T-cell (primary cell): ENCODE measurements around the gene TTC3. TPM values are rescaled to one million over a fixed set of nuclear protein-coding genes. Genes with fewer than 3 reads are reported as not detected.
A peak's percentile ranks its signal among the peaks of the same experiment; 100 is the strongest.

Experiments used
- ATAC-seq, 4 experiments: fragments of 200-7000 bp in 3 of 4; fragments of 150-1000 bp in 1 of 4; cut with Tn5 transposase; replicated peaks in 1 of 4; 1 replicate in 3 of 4; 2 replicates in 1 of 4; pipeline ENCODE4 v1.10.0; 2021; ENCODE audit warnings: moderate library complexity in 3 of 4, mild to moderate bottlenecking in 2 of 4, moderate number of reproducible peaks in 1 of 4
- CTCF ChIA-PET, 2 donors: fragments of 300-600 bp; sonication (Branson Sonifier 250); formaldehyde crosslinking; loops; one replicate each; lab custom pipeline; 2022; ENCODE audit warnings: antibody characterized with exemption in 2 of 2; lab: Charles Lee
- POLR2A ChIA-PET, 2 donors: fragments of 300-600 bp; sonication (Branson Sonifier 250); formaldehyde crosslinking; loops; one replicate each; lab custom pipeline; 2022; ENCODE audit warnings: antibody characterized with exemption in 2 of 2; lab: Charles Lee
- DNase-seq, 35 experiments: peaks; one replicate each; pipeline versions ENCODE4 v3.0.0 to v3.0.0-alpha.2; 2013 to 2023
- H3K27ac ChIP-seq: one replicate; pipeline ENCODE4 v1.5.1; 2013; ENCODE audit warnings: low read length
- H3K27me3 ChIP-seq, 2 experiments: replicated peaks in 1 of 2; 1 replicate in 1 of 2; 2 replicates in 1 of 2; pipeline versions ENCODE4 v1.6.1 to v1.7.0; 2013; ENCODE audit warnings: low read length in 1 of 2, mixed read lengths in 1 of 2; ENCODE audit not compliant: control insufficient read depth in 2 of 2, insufficient read depth in 2 of 2; ENCODE audit errors: extremely low read depth in 1 of 2
- H3K36me3 ChIP-seq, 2 donors: 1 replicate in 1 of 2; 2 replicates in 1 of 2; pipeline versions ENCODE4 v1.6.1 to v1.7.0; 2013; ENCODE audit warnings: low read length in 1 of 2; ENCODE audit not compliant: control insufficient read depth in 2 of 2, insufficient read depth in 1 of 2; ENCODE audit errors: extremely low read depth in 1 of 2
- H3K4me1 ChIP-seq, 2 experiments: 1 replicate in 1 of 2; 2 replicates in 1 of 2; pipeline versions ENCODE4 v1.6.1 to v1.7.0; 2013; ENCODE audit warnings: low read length in 2 of 2, mixed read lengths in 1 of 2; ENCODE audit not compliant: insufficient read depth in 2 of 2, control insufficient read depth in 1 of 2; ENCODE audit errors: extremely low read depth in 1 of 2
- H3K4me3 ChIP-seq, 2 donors: 1 replicate in 1 of 2; 2 replicates in 1 of 2; pipeline versions ENCODE4 v1.5.1 to v1.7.0; 2013; ENCODE audit warnings: mild to moderate bottlenecking in 2 of 2, low read length in 1 of 2, moderate library complexity in 1 of 2; ENCODE audit not compliant: control insufficient read depth in 1 of 2; ENCODE audit errors: extremely low read depth in 1 of 2
- H3K9me3 ChIP-seq: 2 replicates; pipeline ENCODE4 v1.7.0; 2013
- H3K27ac Mint-ChIP-seq, 2 donors: one replicate each; pipeline ENCODE4 v1.8.0; 2020 to 2021; ENCODE audit warnings: mild to moderate bottlenecking in 2 of 2, mixed read lengths in 2 of 2
- H3K27me3 Mint-ChIP-seq, 2 donors: one replicate each; pipeline ENCODE4 v1.8.0; 2021 to 2022; ENCODE audit warnings: mixed read lengths in 2 of 2
- H3K36me3 Mint-ChIP-seq: one replicate; pipeline ENCODE4 v1.8.0; 2021; ENCODE audit warnings: mixed read lengths
- H3K4me1 Mint-ChIP-seq, 3 donors: one replicate each; pipeline ENCODE4 v1.8.0; 2020 to 2022; ENCODE audit warnings: mixed read lengths in 3 of 3, mild to moderate bottlenecking in 1 of 3
- H3K4me3 Mint-ChIP-seq, 3 donors: one replicate each; pipeline ENCODE4 v1.8.0; 2020 to 2022; ENCODE audit warnings: mild to moderate bottlenecking in 3 of 3, mixed read lengths in 3 of 3, moderate library complexity in 3 of 3
- H3K9me3 Mint-ChIP-seq, 3 donors: one replicate each; pipeline ENCODE4 v1.8.0; 2020 to 2022; ENCODE audit warnings: mixed read lengths in 3 of 3
- WGBS: methylation state at CpG from one replicate; pipeline ENCODE4 v1.1.5; 2013; ENCODE audit warnings: missing lambda C conversion rate; ENCODE audit not compliant: insufficient coverage; 5-methylcytosine and 5-hydroxymethylcytosine counted together
- total RNA-seq, 35 experiments: library from RNA in 6 of 35; stranded (reverse) in 6 of 35; fragments of 120-200 nt in 1 of 35; gene quantifications; one replicate each; pipeline versions ENCODE4 v1.2.1 to v1.2.4 and lab custom pipeline; 2013 to 2026

Gene TTC3, protein sequence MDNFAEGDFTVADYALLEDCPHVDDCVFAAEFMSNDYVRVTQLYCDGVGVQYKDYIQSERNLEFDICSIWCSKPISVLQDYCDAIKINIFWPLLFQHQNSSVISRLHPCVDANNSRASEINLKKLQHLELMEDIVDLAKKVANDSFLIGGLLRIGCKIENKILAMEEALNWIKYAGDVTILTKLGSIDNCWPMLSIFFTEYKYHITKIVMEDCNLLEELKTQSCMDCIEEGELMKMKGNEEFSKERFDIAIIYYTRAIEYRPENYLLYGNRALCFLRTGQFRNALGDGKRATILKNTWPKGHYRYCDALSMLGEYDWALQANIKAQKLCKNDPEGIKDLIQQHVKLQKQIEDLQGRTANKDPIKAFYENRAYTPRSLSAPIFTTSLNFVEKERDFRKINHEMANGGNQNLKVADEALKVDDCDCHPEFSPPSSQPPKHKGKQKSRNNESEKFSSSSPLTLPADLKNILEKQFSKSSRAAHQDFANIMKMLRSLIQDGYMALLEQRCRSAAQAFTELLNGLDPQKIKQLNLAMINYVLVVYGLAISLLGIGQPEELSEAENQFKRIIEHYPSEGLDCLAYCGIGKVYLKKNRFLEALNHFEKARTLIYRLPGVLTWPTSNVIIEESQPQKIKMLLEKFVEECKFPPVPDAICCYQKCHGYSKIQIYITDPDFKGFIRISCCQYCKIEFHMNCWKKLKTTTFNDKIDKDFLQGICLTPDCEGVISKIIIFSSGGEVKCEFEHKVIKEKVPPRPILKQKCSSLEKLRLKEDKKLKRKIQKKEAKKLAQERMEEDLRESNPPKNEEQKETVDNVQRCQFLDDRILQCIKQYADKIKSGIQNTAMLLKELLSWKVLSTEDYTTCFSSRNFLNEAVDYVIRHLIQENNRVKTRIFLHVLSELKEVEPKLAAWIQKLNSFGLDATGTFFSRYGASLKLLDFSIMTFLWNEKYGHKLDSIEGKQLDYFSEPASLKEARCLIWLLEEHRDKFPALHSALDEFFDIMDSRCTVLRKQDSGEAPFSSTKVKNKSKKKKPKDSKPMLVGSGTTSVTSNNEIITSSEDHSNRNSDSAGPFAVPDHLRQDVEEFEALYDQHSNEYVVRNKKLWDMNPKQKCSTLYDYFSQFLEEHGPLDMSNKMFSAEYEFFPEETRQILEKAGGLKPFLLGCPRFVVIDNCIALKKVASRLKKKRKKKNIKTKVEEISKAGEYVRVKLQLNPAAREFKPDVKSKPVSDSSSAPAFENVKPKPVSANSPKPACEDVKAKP (N-terminal part only)
- total RNA-seq: 100 to 1,000 TPM; 125 to 153 (median 139) TPM
- 141 TPM for total RNA-seq (2013)
- 87.0 to 411 (median 288) reads per million in 29 experiments for total RNA-seq (lab: John Stamatoyannopoulos, UW)

DNA sequence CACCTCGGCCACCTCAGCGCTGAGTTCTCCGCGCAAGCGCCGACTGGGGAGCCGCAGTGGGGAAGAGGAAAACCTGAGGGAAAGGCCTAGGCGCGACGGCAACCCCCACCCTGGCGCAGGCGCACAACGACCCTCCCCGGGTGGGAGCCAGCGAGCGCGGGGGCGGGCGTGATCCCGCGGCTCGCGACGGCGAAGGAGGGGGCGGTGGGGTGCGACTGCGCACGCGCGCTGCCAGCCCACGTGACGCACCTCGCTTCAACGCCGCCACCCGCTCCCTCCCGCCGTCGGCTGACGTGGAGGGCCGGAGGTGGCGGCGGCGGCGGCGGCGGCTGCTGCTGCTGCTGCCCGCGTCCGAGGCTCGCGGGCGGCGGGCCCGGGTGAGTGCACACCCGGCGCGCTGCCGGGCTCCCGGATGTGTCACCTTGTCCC is at the start of gene TTC3, which contains the start of gene PIGP:
Gene TTC3 (plus strand): TSS at position 267 of the 429 bp plus-strand sequence. CDS start 14,004 bp downstream, outside the sequence.
Gene PIGP (minus strand): TSS at position 84 of the 429 bp plus-strand sequence. CDS start 556 bp downstream, outside the sequence.
- peaks cover 17% of the 10 kb centered on the region for H3K36me3 Mint-ChIP-seq
- POLR2A ChIA-PET: no interaction called here
- H3K9me3 Mint-ChIP-seq: no peaks in the 10 kb centered on the region
- ATAC-seq: peak; percentile 68 to 77 (median 72)
- WGBS: under 1% methylated on average over 58 of the region's 61 CpGs
- CTCF ChIA-PET: no interaction called here
- Histone ChIP-seq H3K27ac (peak within 1 kb of the TSS; percentile 91), H3K4me3 (peak within 1 kb of the TSS; percentile 84 to 92), H3K27me3 (no peaks in the 10 kb centered on the region), H3K4me1 (peaks cover 19 to 22% of the 10 kb centered on the region in 2 experiments), H3K9me3 (no peaks in the 10 kb centered on the region), H3K36me3 (no peaks in the 10 kb centered on the region)
- H3K4me1 Mint-ChIP-seq: peaks cover 53 to 55% (median 54%) of the 10 kb centered on the region in 3 donors
- H3K27ac Mint-ChIP-seq: peak within 1 kb of the TSS; percentile 95 to 96
- no peaks in the 10 kb centered on the region for H3K27me3 Mint-ChIP-seq
- peak within 1 kb of the TSS; percentile 92 to 97 (median 93) for H3K4me3 Mint-ChIP-seq
- DNase-seq: peak; percentile 84 to 99 (median 93)

DNA sequence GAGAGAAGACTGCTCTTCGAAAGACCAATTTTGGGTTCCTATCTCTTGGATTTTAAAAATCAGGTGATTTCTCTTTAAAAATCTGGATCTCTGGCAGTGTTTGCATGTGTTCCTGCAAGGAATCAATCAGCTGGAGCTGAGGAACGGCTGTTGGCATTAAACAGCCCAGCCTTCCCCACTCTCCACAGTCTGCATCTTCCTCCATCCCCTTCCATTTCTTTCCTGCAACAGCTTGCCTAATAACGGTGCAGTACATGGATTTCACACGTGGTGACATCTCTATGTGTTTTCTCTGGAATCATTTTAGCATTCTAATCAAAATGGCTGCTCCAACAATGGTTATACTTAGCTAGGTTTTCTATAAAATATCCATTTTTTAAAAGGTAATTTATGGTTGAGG is 46.6 kb upstream of the TTC3 start:
- Mint-ChIP-seq H3K9me3 (no peaks in the 10 kb centered on the region), H3K36me3 (no peaks in the 10 kb centered on the region), H3K4me1 (no peaks in the 10 kb centered on the region), H3K27ac (no peak overlapping the region), H3K27me3 (no peaks in the 10 kb centered on the region), H3K4me3 (no peak overlapping the region)
- ATAC-seq (no peak), DNase-seq (no peak)
- Histone ChIP-seq H3K4me1 (no peaks in the 10 kb centered on the region), H3K9me3 (no peaks in the 10 kb centered on the region), H3K27ac (no peak overlapping the region), H3K27me3 (peaks cover 0 to 4% of the 10 kb centered on the region in 2 experiments), H3K36me3 (no peaks in the 10 kb centered on the region), H3K4me3 (no peak overlapping the region)
- ChIA-PET POLR2A (no interaction called here), CTCF (interaction anchor here in 1 of 2 donors (0.6 kb wide), 2 partner anchors 8 to 34 kb away, joined by 3 read pairs; no protein-coding TSS in a partner anchor)
- WGBS: 100% methylated on average over 1 of the region's 4 CpGs

DNA sequence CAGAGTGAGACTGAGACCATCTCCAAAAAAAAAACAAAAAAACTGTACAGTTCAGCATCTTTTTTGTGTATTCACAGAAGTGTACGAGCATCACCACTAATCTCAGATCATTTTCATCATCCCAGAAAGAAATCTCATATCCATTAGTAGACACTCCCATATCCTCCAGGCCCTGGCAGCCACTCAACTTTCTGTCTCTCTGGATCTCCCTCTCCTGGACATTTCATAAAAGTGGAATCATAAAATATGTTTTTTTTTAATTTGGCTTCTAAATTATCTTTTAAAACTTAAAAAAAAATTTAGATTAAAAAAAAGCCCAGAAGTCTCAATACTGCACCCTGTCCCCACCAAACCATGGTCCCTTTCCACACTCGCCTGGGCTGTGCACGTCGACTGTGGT is 44.5 kb upstream of the TTC3 start:
- Mint-ChIP-seq H3K9me3 (no peaks in the 10 kb centered on the region), H3K36me3 (no peaks in the 10 kb centered on the region), H3K27ac (no peak overlapping the region), H3K4me1 (no peaks in the 10 kb centered on the region), H3K4me3 (no peak overlapping the region), H3K27me3 (peaks cover 0 to 3% of the 10 kb centered on the region in 2 donors)
- no peak overlapping the region for H3K27ac ChIP-seq
- no peak for ATAC-seq
- H3K4me3 ChIP-seq: no peak overlapping the region
- 81% methylated on average over 4 of the region's 4 CpGs for WGBS
- no peaks in the 10 kb centered on the region for H3K36me3 ChIP-seq
- ChIA-PET POLR2A (no interaction called here), CTCF (no interaction called here)
- no peaks in the 10 kb centered on the region for H3K4me1 ChIP-seq
- no peaks in the 10 kb centered on the region for H3K9me3 ChIP-seq
- peaks cover 0 to 4% of the 10 kb centered on the region in 2 experiments for H3K27me3 ChIP-seq
- DNase-seq: no peak

DNA sequence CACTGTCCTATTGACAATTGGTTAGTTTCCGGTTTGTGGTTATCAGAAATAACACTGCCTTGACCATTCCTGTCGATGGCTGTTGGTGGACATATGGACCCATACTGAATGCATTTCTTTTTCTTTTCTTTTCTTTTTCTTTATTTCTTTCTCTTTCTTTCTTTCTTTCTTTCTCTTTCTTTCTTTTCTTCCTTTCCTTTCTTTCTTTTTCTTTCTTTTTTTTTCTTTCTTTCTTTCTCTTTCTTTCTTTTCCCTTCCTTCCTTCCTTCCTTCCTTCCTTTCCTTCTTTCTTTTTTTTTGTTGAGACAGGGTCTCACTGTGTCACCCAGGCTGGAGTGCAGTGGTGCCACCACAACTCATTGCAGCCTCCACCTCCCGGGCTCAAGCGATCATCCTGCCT is 42.2 kb upstream of the TTC3 start:
- ATAC-seq (no peak), DNase-seq (no peak)
- no peaks in the 10 kb centered on the region for H3K9me3 Mint-ChIP-seq
- WGBS: 80% methylated on average over 1 of the region's 4 CpGs
- H3K27me3 ChIP-seq: peaks cover 0 to 9% of the 10 kb centered on the region in 2 experiments
- ChIA-PET CTCF (interaction anchor here in 1 of 2 donors (0.6 kb wide), 1 partner anchor 31 kb away, joined by 3 read pairs; no protein-coding TSS in a partner anchor), POLR2A (no interaction called here)
- H3K4me3 ChIP-seq: no peak overlapping the region
- no peak overlapping the region for H3K27ac ChIP-seq
- peaks cover 2 to 3% of the 10 kb centered on the region in 2 donors for H3K27me3 Mint-ChIP-seq
- no peak overlapping the region for H3K4me3 Mint-ChIP-seq
- H3K36me3 Mint-ChIP-seq: no peaks in the 10 kb centered on the region
- no peaks in the 10 kb centered on the region for H3K36me3 ChIP-seq
- no peak overlapping the region for H3K27ac Mint-ChIP-seq
- H3K4me1 Mint-ChIP-seq: no peaks in the 10 kb centered on the region
- no peaks in the 10 kb centered on the region for H3K9me3 ChIP-seq
- no peaks in the 10 kb centered on the region for H3K4me1 ChIP-seq

DNA sequence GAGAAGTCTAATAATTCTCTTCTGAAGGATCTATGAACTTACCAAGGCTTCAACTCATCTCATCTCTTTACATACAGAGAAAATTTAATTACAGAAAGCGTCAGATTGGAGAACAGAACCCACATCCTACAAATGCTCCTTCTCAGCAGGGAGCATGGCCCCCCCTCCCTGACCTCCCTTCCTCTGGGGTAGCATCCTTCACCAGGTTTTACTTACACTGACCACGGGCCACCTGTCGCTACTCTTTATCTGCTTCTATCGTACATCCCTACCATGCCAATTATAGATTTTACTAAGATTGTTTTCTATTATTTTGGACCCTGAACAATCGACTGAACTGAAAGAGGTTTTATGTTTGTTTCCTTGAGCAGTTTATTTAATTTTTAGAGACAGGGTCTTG is 40.8 kb upstream of the TTC3 start:
- ChIA-PET CTCF (no interaction called here), POLR2A (no interaction called here)
- ATAC-seq (no peak), DNase-seq (no peak)
- Histone ChIP-seq H3K27ac (no peak overlapping the region), H3K9me3 (no peaks in the 10 kb centered on the region), H3K36me3 (no peaks in the 10 kb centered on the region), H3K4me1 (no peaks in the 10 kb centered on the region), H3K27me3 (peaks cover 0 to 9% of the 10 kb centered on the region in 2 experiments), H3K4me3 (no peak overlapping the region)
- Mint-ChIP-seq H3K4me3 (no peak overlapping the region), H3K27ac (no peak overlapping the region), H3K36me3 (no peaks in the 10 kb centered on the region), H3K27me3 (peaks cover 2 to 3% of the 10 kb centered on the region in 2 donors), H3K4me1 (no peaks in the 10 kb centered on the region), H3K9me3 (no peaks in the 10 kb centered on the region)
- WGBS: 78% methylated on average over 1 of the region's 5 CpGs
